Mesendoderm (in vitro differentiated cells): Measurements from ENCODE around the gene KAZN.

ENCODE experiments used
- DNase-seq: peaks from one replicate; pipeline ENCODE4 v3.0.0; 2013
- H2AK5ac ChIP-seq: 2 replicates; pipeline ENCODE4 v1.6.1; 2013; ENCODE audit warnings: low read length, inconsistent platforms
- H2BK120ac ChIP-seq: 2 replicates; pipeline ENCODE4 v1.6.1; 2013; ENCODE audit warnings: low read depth, mild to moderate bottlenecking, low read length, moderate library complexity, mixed read lengths
- H2BK15ac ChIP-seq: replicated peaks from 2 replicates; pipeline ENCODE4 v1.6.1; 2013; ENCODE audit warnings: low read depth, mild to moderate bottlenecking, moderate library complexity
- H2BK5ac ChIP-seq: 2 replicates; pipeline ENCODE4 v1.6.1; 2013; ENCODE audit warnings: low read length, inconsistent platforms
- H3K18ac ChIP-seq: 2 replicates; pipeline ENCODE4 v1.6.1; 2013; ENCODE audit warnings: mild to moderate bottlenecking, low read length, mixed read lengths
- H3K23ac ChIP-seq: one replicate; pipeline ENCODE4 v1.6.1; 2013; ENCODE audit warnings: low read length
- H3K27ac ChIP-seq: 2 replicates; pipeline ENCODE4 v1.5.1; 2013; ENCODE audit warnings: low read depth, mild to moderate bottlenecking, inconsistent platforms, low read length, moderate library complexity
- H3K27me3 ChIP-seq: 2 replicates; pipeline ENCODE4 v1.6.1; 2013; ENCODE audit warnings: low read length, control low read depth, mild to moderate bottlenecking, inconsistent platforms; ENCODE audit not compliant: insufficient read depth, poor library complexity
- H3K36me3 ChIP-seq: 2 replicates; pipeline ENCODE4 v1.6.1; 2013; ENCODE audit warnings: low read length, inconsistent platforms; ENCODE audit not compliant: control insufficient read depth, insufficient read depth
- H3K4ac ChIP-seq: one replicate; pipeline ENCODE4 v1.6.1; 2013; ENCODE audit warnings: low read depth, mild to moderate bottlenecking, low read length, moderate library complexity
- H3K4me1 ChIP-seq: 2 replicates; pipeline ENCODE4 v1.6.1; 2013; ENCODE audit warnings: low read depth, low read length, inconsistent platforms; ENCODE audit not compliant: control insufficient read depth
- H3K4me2 ChIP-seq: 2 replicates; pipeline ENCODE4 v1.6.1; 2013; ENCODE audit warnings: low read length
- H3K4me3 ChIP-seq: 2 replicates; pipeline ENCODE4 v1.5.1; 2013; ENCODE audit warnings: mild to moderate bottlenecking, low read length
- H3K56ac ChIP-seq: one replicate; pipeline ENCODE4 v1.6.1; 2013; ENCODE audit warnings: low read length
- H3K79me1 ChIP-seq: 2 replicates; pipeline ENCODE4 v1.6.1; 2013; ENCODE audit warnings: low read length, inconsistent platforms
- H3K79me2 ChIP-seq: 2 replicates; pipeline ENCODE4 v1.6.1; 2013; ENCODE audit warnings: mild to moderate bottlenecking, low read length; ENCODE audit not compliant: control insufficient read depth, insufficient read depth
- H3K9ac ChIP-seq: 2 replicates; pipeline ENCODE4 v1.6.1; 2013; ENCODE audit warnings: low read length, inconsistent platforms
- H4K5ac ChIP-seq: one replicate; pipeline ENCODE4 v1.6.1; 2013; ENCODE audit warnings: low read length
- H4K8ac ChIP-seq: one replicate; pipeline ENCODE4 v1.6.1; 2013; ENCODE audit warnings: low read depth, mild to moderate bottlenecking, control low read depth, low read length, moderate library complexity
- WGBS: extraction: QIAGEN DNeasy Blood & Tissue Kit; methylation state at CpG from one replicate; pipeline ENCODE4 v1.1.7; 2013; ENCODE audit warnings: low lambda C conversion rate, missing lambda C conversion rate; ENCODE audit not compliant: insufficient coverage; ENCODE audit errors: extremely low coverage; 5-methylcytosine and 5-hydroxymethylcytosine counted together

KAZN gene

GRCh38 chr1:14811573-14811972 is 213.1 kb downstream of the KAZN start:
- H3K79me1 ChIP-seq = peaks cover 4% of the 10 kb centered on the region
- H3K79me2 ChIP-seq = no peaks in the 10 kb centered on the region
- H3K4me1 ChIP-seq = peaks cover 7% of the 10 kb centered on the region
- no peak for DNase-seq
- H3K4me2 ChIP-seq = no peak overlapping the region
- no peak overlapping the region for H2BK15ac ChIP-seq
- H3K18ac ChIP-seq = no peak overlapping the region
- H3K23ac ChIP-seq = no peak overlapping the region
- no peak overlapping the region for H2AK5ac ChIP-seq
- no peaks in the 10 kb centered on the region for H3K27me3 ChIP-seq
- no peak overlapping the region for H3K9ac ChIP-seq
- no CpG with 5 or more reads among the region's 3 CpGs for WGBS
- no peaks in the 10 kb centered on the region for H3K36me3 ChIP-seq
- no peak overlapping the region for H4K8ac ChIP-seq
- no peak overlapping the region for H3K56ac ChIP-seq
- H3K4ac ChIP-seq = no peak overlapping the region
- no peak overlapping the region for H4K5ac ChIP-seq
- no peak overlapping the region for H2BK120ac ChIP-seq
- H3K27ac ChIP-seq = no peak overlapping the region
- no peak overlapping the region for H2BK5ac ChIP-seq
- no peak overlapping the region for H3K4me3 ChIP-seq

- Histone ChIP-seq H4K8ac (no peak overlapping the region), H3K56ac (no peak overlapping the region), H3K9ac (no peak overlapping the region), H3K4me3 (no peak overlapping the region), H3K36me3 (no peaks in the 10 kb centered on the region), H3K4ac (no peak overlapping the region), H2BK120ac (no peak overlapping the region), H2BK15ac (no peak overlapping the region), H3K27me3 (no peaks in the 10 kb centered on the region), H3K18ac (no peak overlapping the region), H3K23ac (no peak overlapping the region), H3K27ac (no peak overlapping the region), H2BK5ac (no peak overlapping the region), H3K79me1 (peaks cover 3% of the 10 kb centered on the region), H2AK5ac (no peak overlapping the region), H4K5ac (no peak overlapping the region), H3K4me1 (peaks cover 7% of the 10 kb centered on the region), H3K4me2 (no peak overlapping the region), H3K79me2 (no peaks in the 10 kb centered on the region)
- WGBS = no CpG with 5 or more reads among the region's 4 CpGs
- DNase-seq = no peak
These were observed 213.7 kb downstream of the KAZN start for GRCh38 chr1:14812189-14812588.

- H3K4ac ChIP-seq = no peak overlapping the region
- peaks cover 2% of the 10 kb centered on the region for H3K79me1 ChIP-seq
- H3K56ac ChIP-seq = no peak overlapping the region
- no peak overlapping the region for H2BK15ac ChIP-seq
- no peak overlapping the region for H2AK5ac ChIP-seq
- no peak overlapping the region for H4K5ac ChIP-seq
- H3K27ac ChIP-seq = no peak overlapping the region
- H3K4me1 ChIP-seq = peaks cover 4% of the 10 kb centered on the region
- no CpG with 5 or more reads among the region's 7 CpGs for WGBS
- H3K18ac ChIP-seq = no peak overlapping the region
- no peak overlapping the region for H3K9ac ChIP-seq
- H2BK5ac ChIP-seq = no peak overlapping the region
- no peaks in the 10 kb centered on the region for H3K79me2 ChIP-seq
- no peak overlapping the region for H3K4me2 ChIP-seq
- no peaks in the 10 kb centered on the region for H3K36me3 ChIP-seq
- no peaks in the 10 kb centered on the region for H3K27me3 ChIP-seq
- DNase-seq = no peak
- no peak overlapping the region for H3K4me3 ChIP-seq
- H3K23ac ChIP-seq = no peak overlapping the region
- H4K8ac ChIP-seq = no peak overlapping the region
- H2BK120ac ChIP-seq = no peak overlapping the region
These were observed 216.8 kb downstream of the KAZN start for GRCh38 chr1:14815175-14815877.

- DNase-seq = no peak
These were observed 219.0 kb downstream of the KAZN start for GRCh38 chr1:14817223-14818170.

GRCh38 chr1:14820295-14821085 is 222.0 kb downstream of the KAZN start:
- H3K79me1 ChIP-seq = no peaks in the 10 kb centered on the region
- no peak overlapping the region for H4K5ac ChIP-seq
- no peak overlapping the region for H3K9ac ChIP-seq
- no peaks in the 10 kb centered on the region for H3K79me2 ChIP-seq
- H3K18ac ChIP-seq = no peak overlapping the region
- DNase-seq = no peak
- no peaks in the 10 kb centered on the region for H3K36me3 ChIP-seq
- H3K23ac ChIP-seq = no peak overlapping the region
- H2BK5ac ChIP-seq = no peak overlapping the region
- H3K27me3 ChIP-seq = no peaks in the 10 kb centered on the region
- no peak overlapping the region for H2BK15ac ChIP-seq
- H3K27ac ChIP-seq = no peak overlapping the region
- H3K4ac ChIP-seq = no peak overlapping the region
- H3K4me2 ChIP-seq = no peak overlapping the region
- H3K56ac ChIP-seq = no peak overlapping the region
- H4K8ac ChIP-seq = no peak overlapping the region
- no peak overlapping the region for H3K4me3 ChIP-seq
- H3K4me1 ChIP-seq = no peaks in the 10 kb centered on the region
- no CpG with 5 or more reads among the region's 18 CpGs for WGBS
- H2AK5ac ChIP-seq = no peak overlapping the region
- no peak overlapping the region for H2BK120ac ChIP-seq

More at GRCh38 chr1:14817223-14818170, 219.0 kb downstream of the KAZN start:
- Histone ChIP-seq H2AK5ac (no peak overlapping the region), H4K8ac (no peak overlapping the region), H2BK15ac (no peak overlapping the region), H3K4me1 (no peaks in the 10 kb centered on the region), H3K9ac (no peak overlapping the region), H3K56ac (no peak overlapping the region), H3K27me3 (no peaks in the 10 kb centered on the region), H4K5ac (no peak overlapping the region), H3K36me3 (no peaks in the 10 kb centered on the region), H2BK5ac (no peak overlapping the region), H3K4ac (no peak overlapping the region), H3K4me3 (no peak overlapping the region), H3K18ac (no peak overlapping the region), H3K27ac (no peak overlapping the region), H3K79me2 (no peaks in the 10 kb centered on the region), H3K23ac (no peak overlapping the region), H3K79me1 (peaks cover 2% of the 10 kb centered on the region), H3K4me2 (no peak overlapping the region), H2BK120ac (no peak overlapping the region)
- no CpG with 5 or more reads among the region's 8 CpGs for WGBS
